Upper lobe of left lung (tissue), 4 donors: Measurements from ENCODE around the gene PTCH2.
"Not testable (repeated sequence)": the region's sequence is repeated elsewhere in the genome, so short reads cannot be mapped to it uniquely, and the experiment has no call there.

Experiments
- POLR2A ChIP-seq, 4 donors: fragments of 450-650 bp; IDR thresholded peaks; one replicate each; pipeline ENCODE4 v1.5.1; 2016 to 2017; ENCODE audit warnings: antibody characterized with exemption in 4 of 4, mild to moderate bottlenecking in 2 of 4
- POLR2AphosphoS5 ChIP-seq, 2 donors: sonication (generic); formaldehyde crosslinking; IDR thresholded peaks; one replicate each; pipeline ENCODE4 v1.5.1; 2017; ENCODE audit warnings: antibody characterized with exemption in 2 of 2
- TF ChIP-seq, protein P1 (sequence below), 6 experiments: fragments of 450-650 bp in 4 of 6; fragments of 200-600 bp in 2 of 6; sonication (generic) in 2 of 6; IDR thresholded peaks; one replicate each; pipeline ENCODE4 v1.5.1; 2016 to 2019; ENCODE audit warnings: antibody characterized with exemption in 6 of 6

GRCh38 chr1:44824392-44824791 lies 18.7 kb downstream of the PTCH2 start:
- TF ChIP-seq POLR2A, POLR2AphosphoS5 (IDR thresholded peaks at IDR 0.05): not testable (repeated sequence)
- TF ChIP-seq, protein P1, sequence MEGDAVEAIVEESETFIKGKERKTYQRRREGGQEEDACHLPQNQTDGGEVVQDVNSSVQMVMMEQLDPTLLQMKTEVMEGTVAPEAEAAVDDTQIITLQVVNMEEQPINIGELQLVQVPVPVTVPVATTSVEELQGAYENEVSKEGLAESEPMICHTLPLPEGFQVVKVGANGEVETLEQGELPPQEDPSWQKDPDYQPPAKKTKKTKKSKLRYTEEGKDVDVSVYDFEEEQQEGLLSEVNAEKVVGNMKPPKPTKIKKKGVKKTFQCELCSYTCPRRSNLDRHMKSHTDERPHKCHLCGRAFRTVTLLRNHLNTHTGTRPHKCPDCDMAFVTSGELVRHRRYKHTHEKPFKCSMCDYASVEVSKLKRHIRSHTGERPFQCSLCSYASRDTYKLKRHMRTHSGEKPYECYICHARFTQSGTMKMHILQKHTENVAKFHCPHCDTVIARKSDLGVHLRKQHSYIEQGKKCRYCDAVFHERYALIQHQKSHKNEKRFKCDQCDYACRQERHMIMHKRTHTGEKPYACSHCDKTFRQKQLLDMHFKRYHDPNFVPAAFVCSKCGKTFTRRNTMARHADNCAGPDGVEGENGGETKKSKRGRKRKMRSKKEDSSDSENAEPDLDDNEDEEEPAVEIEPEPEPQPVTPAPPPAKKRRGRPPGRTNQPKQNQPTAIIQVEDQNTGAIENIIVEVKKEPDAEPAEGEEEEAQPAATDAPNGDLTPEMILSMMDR (IDR thresholded peaks at IDR 0.05), result not testable (repeated sequence)
